ENCODE results near the gene FGF8. TPM values are rescaled to one million over a fixed set of nuclear protein-coding genes. Genes with fewer than 3 reads are reported as not detected.

FGF8 gene
- total RNA-seq, 4 donors from 2014 or later, result not detected

DNA sequence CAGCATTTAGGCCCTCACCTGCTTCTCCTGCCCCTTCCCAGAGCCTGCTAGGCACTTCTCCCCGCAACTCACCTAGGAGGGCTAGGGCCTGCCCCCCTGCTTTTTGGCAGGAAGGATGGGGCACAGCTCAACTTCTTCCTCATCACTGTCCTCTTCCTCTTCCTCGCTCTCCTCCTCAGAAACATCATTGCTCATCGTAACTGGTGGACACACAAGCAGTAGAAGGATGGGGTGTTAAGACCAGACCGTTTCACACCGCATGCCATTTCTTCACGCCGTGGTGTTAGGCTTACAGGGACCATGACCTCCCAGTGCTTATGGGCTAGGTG, 5.7 kb upstream of the FGF8 start:
- H3K4me3 ChIP-seq, result no peak overlapping the region
- DNase-seq (ENCODE audit: low spot score in 2 of 2), result peak in 1 of 2 donors; percentile 56
- TF ChIP-seq POLR2AphosphoS5 (IDR thresholded peaks at IDR 0.05) (no peak), POLR2A (IDR thresholded peaks at IDR 0.05) (no peak)
- 84% methylated on average over 7 of the region's 7 CpGs for WGBS
- H3K27me3 ChIP-seq, result peaks cover 33% of the 10 kb centered on the region
- no peak overlapping the region for H3K27ac ChIP-seq
- peaks cover 14% of the 10 kb centered on the region for H3K36me3 ChIP-seq
- H3K9me3 ChIP-seq, result no peaks in the 10 kb centered on the region
- peaks cover 62% of the 10 kb centered on the region for H3K4me1 ChIP-seq

- Histone ChIP-seq H3K27ac (no peak overlapping the region), H3K9me3 (no peaks in the 10 kb centered on the region), H3K27me3 (peaks cover 38% of the 10 kb centered on the region), H3K4me3 (no peak overlapping the region), H3K4me1 (peaks cover 68% of the 10 kb centered on the region), H3K36me3 (peaks cover 8% of the 10 kb centered on the region)
- 49% methylated on average over 12 of the region's 14 CpGs for WGBS
- TF ChIP-seq EP300 (IDR thresholded peaks at IDR 0.05) (no peak), POLR2AphosphoS5 (IDR thresholded peaks at IDR 0.05) (no peak), POLR2A (IDR thresholded peaks at IDR 0.05) (no peak)
- TF ChIP-seq, protein P1, sequence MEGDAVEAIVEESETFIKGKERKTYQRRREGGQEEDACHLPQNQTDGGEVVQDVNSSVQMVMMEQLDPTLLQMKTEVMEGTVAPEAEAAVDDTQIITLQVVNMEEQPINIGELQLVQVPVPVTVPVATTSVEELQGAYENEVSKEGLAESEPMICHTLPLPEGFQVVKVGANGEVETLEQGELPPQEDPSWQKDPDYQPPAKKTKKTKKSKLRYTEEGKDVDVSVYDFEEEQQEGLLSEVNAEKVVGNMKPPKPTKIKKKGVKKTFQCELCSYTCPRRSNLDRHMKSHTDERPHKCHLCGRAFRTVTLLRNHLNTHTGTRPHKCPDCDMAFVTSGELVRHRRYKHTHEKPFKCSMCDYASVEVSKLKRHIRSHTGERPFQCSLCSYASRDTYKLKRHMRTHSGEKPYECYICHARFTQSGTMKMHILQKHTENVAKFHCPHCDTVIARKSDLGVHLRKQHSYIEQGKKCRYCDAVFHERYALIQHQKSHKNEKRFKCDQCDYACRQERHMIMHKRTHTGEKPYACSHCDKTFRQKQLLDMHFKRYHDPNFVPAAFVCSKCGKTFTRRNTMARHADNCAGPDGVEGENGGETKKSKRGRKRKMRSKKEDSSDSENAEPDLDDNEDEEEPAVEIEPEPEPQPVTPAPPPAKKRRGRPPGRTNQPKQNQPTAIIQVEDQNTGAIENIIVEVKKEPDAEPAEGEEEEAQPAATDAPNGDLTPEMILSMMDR (IDR thresholded peaks at IDR 0.05), result peak; percentile 57 to 84
- peak; percentile 65 to 83 for DNase-seq (ENCODE audit: low spot score in 2 of 2)
Measured at GRCh38 chr10:101780818-101781654, 5.1 kb upstream of the FGF8 start.

DNA sequence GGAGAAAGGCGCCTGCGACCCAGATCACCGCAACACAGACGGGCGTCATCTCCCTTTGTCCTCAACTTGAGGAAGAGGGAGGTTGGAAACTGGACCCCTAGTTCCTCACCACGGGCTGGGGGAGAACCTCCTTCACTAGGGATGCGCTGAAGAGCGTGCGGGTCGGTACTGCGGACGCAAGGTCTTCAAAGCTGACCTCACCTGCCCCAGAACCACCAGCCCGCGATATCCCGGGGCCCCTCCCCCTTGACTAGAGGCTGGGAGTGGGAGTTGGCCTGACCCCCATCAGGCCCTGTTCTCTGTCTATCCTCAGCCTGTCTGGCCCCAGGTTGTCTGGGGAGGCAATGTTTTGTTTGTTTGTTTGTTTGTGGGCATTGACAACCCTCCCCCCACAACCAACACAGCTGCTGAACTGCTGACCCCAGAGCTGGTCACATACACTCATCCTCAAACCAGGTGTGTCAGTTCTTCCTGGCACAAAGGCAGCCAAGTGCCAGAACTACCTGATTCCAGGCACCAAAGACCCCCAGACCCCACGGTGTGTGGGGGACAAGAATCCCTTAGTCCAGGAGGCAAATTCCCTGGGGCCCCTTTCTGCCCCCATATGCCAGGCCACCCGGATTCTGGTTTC, 4.4 kb upstream of the FGF8 start:
- Histone ChIP-seq H3K36me3 (peaks cover under 1% of the 10 kb centered on the region), H3K27me3 (peaks cover 46% of the 10 kb centered on the region), H3K27ac (no peak overlapping the region), H3K4me1 (peaks cover 76% of the 10 kb centered on the region), H3K4me3 (peak overlapping the region; percentile 50), H3K9me3 (no peaks in the 10 kb centered on the region)
- DNase-seq (ENCODE audit: low spot score in 2 of 2), result peak; percentile 58 to 72
- TF ChIP-seq, protein P1 (IDR thresholded peaks at IDR 0.05), result no peak
- TF ChIP-seq EP300 (IDR thresholded peaks at IDR 0.05), result no peak
- no peak for TF ChIP-seq POLR2A (IDR thresholded peaks at IDR 0.05)
- TF ChIP-seq POLR2AphosphoS5 (IDR thresholded peaks at IDR 0.05), result no peak
- 16% methylated on average over 16 of the region's 17 CpGs for WGBS

- peaks cover 52% of the 10 kb centered on the region for H3K27me3 ChIP-seq
- H3K36me3 ChIP-seq, result no peaks in the 10 kb centered on the region
- no peak for TF ChIP-seq EP300 (IDR thresholded peaks at IDR 0.05)
- TF ChIP-seq, protein P1 (IDR thresholded peaks at IDR 0.05), result peak; percentile 60 to 91
- DNase-seq (ENCODE audit: low spot score in 2 of 2), result peak; percentile 79 to 91
- peak overlapping the region; percentile 50 for H3K4me3 ChIP-seq
- no peak overlapping the region for H3K27ac ChIP-seq
- no peaks in the 10 kb centered on the region for H3K9me3 ChIP-seq
- WGBS, result under 1% methylated on average over 22 of the region's 51 CpGs
- H3K4me1 ChIP-seq, result peaks cover 81% of the 10 kb centered on the region
Measured at GRCh38 chr10:101779544-101780186, 3.8 kb upstream of the FGF8 start.

GRCh38 chr10:101778781-101779543, 3.0 kb upstream of the FGF8 start:
- Histone ChIP-seq H3K27ac (no peak overlapping the region), H3K9me3 (no peaks in the 10 kb centered on the region), H3K4me1 (peaks cover 78% of the 10 kb centered on the region), H3K4me3 (peak overlapping the region; percentile 50), H3K36me3 (no peaks in the 10 kb centered on the region), H3K27me3 (peaks cover 59% of the 10 kb centered on the region)
- TF ChIP-seq, protein P1 (IDR thresholded peaks at IDR 0.05), result no peak
- TF ChIP-seq POLR2AphosphoS5 (IDR thresholded peaks at IDR 0.05), result no peak
- no peak for TF ChIP-seq POLR2A (IDR thresholded peaks at IDR 0.05)
- no peak for TF ChIP-seq EP300 (IDR thresholded peaks at IDR 0.05)
- peak; percentile 60 to 72 for DNase-seq (ENCODE audit: low spot score in 2 of 2)
- 15% methylated on average over 49 of the region's 58 CpGs for WGBS
